NCI-H2107 treated with DMSO at 0.1 percent for 48 hours (cell line): ENCODE data around the gene CPSF7.
"Not testable (repeated sequence)": the region's sequence is repeated elsewhere in the genome, so short reads cannot be mapped to it uniquely, and the experiment has no call there.

Source experiments
- DNase-seq: peaks from one replicate; lab custom pipeline; 2025; ENCODE audit not compliant: unreplicated experiment; lab: John Stamatoyannopoulos, UW

Gene CPSF7

GRCh38 chr11:61429691-61430582, at the start of gene CPSF7, which contains the start of gene SDHAF2:
Gene CPSF7, minus strand, starts transcription at chr11:61429975. Its CDS starts 740 bp downstream, at chr11:61429235.
Gene SDHAF2, plus strand, starts transcription at chr11:61430124. Its CDS starts 23 bp downstream, at chr11:61430147.
- peak; percentile 88 for DNase-seq

- DNase-seq: no peak
Measured at GRCh38 chr11:61477727-61478148, 48.0 kb upstream of the CPSF7 start.

GRCh38 chr11:61477126-61477525, 47.4 kb upstream of the CPSF7 start:
- DNase-seq: no peak

- no peak for DNase-seq
Measured at GRCh38 chr11:61476371-61476770, 46.6 kb upstream of the CPSF7 start.

- no peak for DNase-seq
Measured at GRCh38 chr11:61475433-61475832, 45.7 kb upstream of the CPSF7 start.

GRCh38 chr11:61474013-61474643, 44.4 kb upstream of the CPSF7 start:
- no peak for DNase-seq

- DNase-seq: no peak
Measured at GRCh38 chr11:61473370-61474012, 43.7 kb upstream of the CPSF7 start.

- no peak for DNase-seq
Measured at GRCh38 chr11:61472868-61473267, 43.1 kb upstream of the CPSF7 start.

- DNase-seq: no peak
Measured at GRCh38 chr11:61472282-61472681, 42.5 kb upstream of the CPSF7 start.

GRCh38 chr11:61468002-61468401, 38.2 kb upstream of the CPSF7 start:
- DNase-seq: no peak

GRCh38 chr11:61467602-61468001, 37.8 kb upstream of the CPSF7 start:
- DNase-seq: not testable (repeated sequence)

- DNase-seq: no peak
Measured at GRCh38 chr11:61460986-61461385, 31.2 kb upstream of the CPSF7 start.

- peak; percentile 83 for DNase-seq
Measured at GRCh38 chr11:61460474-61460881, 30.7 kb upstream of the CPSF7 start.

GRCh38 chr11:61454520-61454919, 24.7 kb upstream of the CPSF7 start:
- DNase-seq: no peak

- DNase-seq: no peak
Measured at GRCh38 chr11:61453695-61454094, 23.9 kb upstream of the CPSF7 start.

GRCh38 chr11:61452825-61453224, 23.1 kb upstream of the CPSF7 start:
- no peak for DNase-seq

- DNase-seq: no peak
Measured at GRCh38 chr11:61448552-61448927, 18.8 kb upstream of the CPSF7 start.

- no peak for DNase-seq
Measured at GRCh38 chr11:61447601-61448551, 18.1 kb upstream of the CPSF7 start.

GRCh38 chr11:61446211-61446651, 16.5 kb upstream of the CPSF7 start:
- DNase-seq: peak; percentile 62

GRCh38 chr11:61445516-61445915, 15.7 kb upstream of the CPSF7 start:
- no peak for DNase-seq
